ENCODE data around the gene CCDC141.

The CCDC141 gene

GRCh38 chr2:178911039-178911438 lies 138.9 kb downstream of the CCDC141 start:
- in situ Hi-C loops (cut with MboI; ENCODE audit: low pct_unique_long_range_greater_than_20kb, low sequenced_read_pairs, unreplicated experiment), result no loop called here
- DNase-seq (ENCODE audit: low spot score), result no peak
- no peak for TF ChIP-seq CTCF (IDR thresholded peaks at IDR 0.05; ENCODE audit: extremely low read depth, insufficient read depth, missing control alignments)

GRCh38 chr2:178910005-178910404 lies 139.9 kb downstream of the CCDC141 start:
- DNase-seq (ENCODE audit: low spot score), result no peak
- in situ Hi-C loops (cut with MboI; ENCODE audit: low pct_unique_long_range_greater_than_20kb, low sequenced_read_pairs, unreplicated experiment), result no loop called here

GRCh38 chr2:178909507-178909906 lies 140.4 kb downstream of the CCDC141 start:
- no peak for DNase-seq (ENCODE audit: low spot score)
- TF ChIP-seq CTCF (IDR thresholded peaks at IDR 0.05; ENCODE audit: extremely low read depth, insufficient read depth, missing control alignments), result no peak

More at GRCh38 chr2:178910005-178910404, 139.9 kb downstream of the CCDC141 start:
- TF ChIP-seq CTCF (IDR thresholded peaks at IDR 0.05; ENCODE audit: extremely low read depth, insufficient read depth, missing control alignments), result no peak

GRCh38 chr2:178908810-178909209 lies 141.1 kb downstream of the CCDC141 start:
- no peak for TF ChIP-seq CTCF (IDR thresholded peaks at IDR 0.05; ENCODE audit: extremely low read depth, insufficient read depth, missing control alignments)
- no peak for DNase-seq (ENCODE audit: low spot score)
- in situ Hi-C loops (cut with MboI; ENCODE audit: low pct_unique_long_range_greater_than_20kb, low sequenced_read_pairs, unreplicated experiment), result no loop called here

More at GRCh38 chr2:178909507-178909906, 140.4 kb downstream of the CCDC141 start:
- in situ Hi-C loops (cut with MboI; ENCODE audit: low pct_unique_long_range_greater_than_20kb, low sequenced_read_pairs, unreplicated experiment), result no loop called here

- DNase-seq (ENCODE audit: low spot score), result no peak
- TF ChIP-seq CTCF (IDR thresholded peaks at IDR 0.05; ENCODE audit: extremely low read depth, insufficient read depth, missing control alignments), result no peak
- in situ Hi-C loops (cut with MboI; ENCODE audit: low pct_unique_long_range_greater_than_20kb, low sequenced_read_pairs, unreplicated experiment), result no loop called here
These were observed 144.7 kb downstream of the CCDC141 start for GRCh38 chr2:178905261-178905660.

- no peak for TF ChIP-seq CTCF (IDR thresholded peaks at IDR 0.05; ENCODE audit: extremely low read depth, insufficient read depth, missing control alignments)
- DNase-seq (ENCODE audit: low spot score), result no peak
- in situ Hi-C loops (cut with MboI; ENCODE audit: low pct_unique_long_range_greater_than_20kb, low sequenced_read_pairs, unreplicated experiment), result no loop called here
These were observed 150.3 kb downstream of the CCDC141 start for GRCh38 chr2:178899656-178900055.

- no peak for TF ChIP-seq CTCF (IDR thresholded peaks at IDR 0.05; ENCODE audit: extremely low read depth, insufficient read depth, missing control alignments)
- in situ Hi-C loops (cut with MboI; ENCODE audit: low pct_unique_long_range_greater_than_20kb, low sequenced_read_pairs, unreplicated experiment), result no loop called here
- no peak for DNase-seq (ENCODE audit: low spot score)
These were observed 154.1 kb downstream of the CCDC141 start for GRCh38 chr2:178895872-178896271.

Data from GM13977 (cell line).